Measurements from ENCODE around the gene OR2M2.

Gene OR2M2

GRCh38 chr1:248174521-248174920 lies at the start of gene OR2M2:
OR2M2 (plus strand) TSS chr1:248174821; CDS start chr1:248179986, 5,165 bp downstream.
- no peak for DNase-seq (ENCODE audit: low read depth)

- DNase-seq (ENCODE audit: low read depth): no peak
Observed at GRCh38 chr1:248127653-248128052, 47.0 kb upstream of the OR2M2 start.

GRCh38 chr1:248136811-248137210 lies 37.8 kb upstream of the OR2M2 start:
- DNase-seq (ENCODE audit: low read depth): no peak

GRCh38 chr1:248140846-248141245 lies 33.8 kb upstream of the OR2M2 start:
- DNase-seq (ENCODE audit: low read depth): no peak

- no peak for DNase-seq (ENCODE audit: low read depth)
Observed at GRCh38 chr1:248143311-248143710, 31.3 kb upstream of the OR2M2 start.

- DNase-seq (ENCODE audit: low read depth): no peak
Observed at GRCh38 chr1:248144513-248145198, 30.0 kb upstream of the OR2M2 start, which contains the start of gene OR2M5. OR2M5 (plus strand) TSS chr1:248145148; CDS start chr1:248145148, 0 bp downstream.

GRCh38 chr1:248152056-248152827 lies 22.4 kb upstream of the OR2M2 start:
- no peak for DNase-seq (ENCODE audit: low read depth)

- DNase-seq (ENCODE audit: low read depth): no peak
Observed at GRCh38 chr1:248155927-248156326, 18.7 kb upstream of the OR2M2 start.

- no peak for DNase-seq (ENCODE audit: low read depth)
Observed at GRCh38 chr1:248158758-248159157, 15.9 kb upstream of the OR2M2 start.

- no peak for DNase-seq (ENCODE audit: low read depth)
Observed at GRCh38 chr1:248164031-248164430, 10.6 kb upstream of the OR2M2 start.

GRCh38 chr1:248165186-248165585 lies 9.4 kb upstream of the OR2M2 start:
- no peak for DNase-seq (ENCODE audit: low read depth)

- DNase-seq (ENCODE audit: low read depth): no peak
Observed at GRCh38 chr1:248183996-248184395, 9.4 kb downstream of the OR2M2 start.

- no peak for DNase-seq (ENCODE audit: low read depth)
Observed at GRCh38 chr1:248187363-248187762, 12.7 kb downstream of the OR2M2 start.

- DNase-seq (ENCODE audit: low read depth): no peak
Observed at GRCh38 chr1:248189026-248189425, 14.4 kb downstream of the OR2M2 start.

- DNase-seq (ENCODE audit: low read depth): no peak
Observed at GRCh38 chr1:248194117-248194516, 19.5 kb downstream of the OR2M2 start.

- DNase-seq (ENCODE audit: low read depth): no peak
Observed at GRCh38 chr1:248196965-248197364, 22.3 kb downstream of the OR2M2 start, which contains the start of gene OR2M3. OR2M3 (plus strand) TSS chr1:248197265; CDS start chr1:248203068, 5,803 bp downstream.

GRCh38 chr1:248215880-248216279 lies 41.3 kb downstream of the OR2M2 start:
- DNase-seq (ENCODE audit: low read depth): no peak

- DNase-seq (ENCODE audit: low read depth): no peak
Observed at GRCh38 chr1:248225537-248225936, 50.9 kb downstream of the OR2M2 start.

- DNase-seq (ENCODE audit: low read depth): no peak
Observed at GRCh38 chr1:248229360-248229908, 54.8 kb downstream of the OR2M2 start.

Data from stimulated activated CD8-positive, alpha-beta memory T cell treated with anti-CD3 and anti-CD28 coated beads, Interleukin-4, amount 100 ng/mL, for 24 hours (primary cell).